Activated T-helper 1 cell treated with anti-CD3 and anti-CD28 coated beads, Interleukin-12 subunit alpha, Interleukin-12 subunit beta, Interleukin-2, Interleukin-4 antibody, amounts not matched to agents 30 ng/mL and 10 ng/mL and 1 ng/mL, durations not matched to agents 14 hours and 24 hours and 36 hours (primary cell): Measurements from ENCODE around the gene A1CF. TPM values are rescaled to one million over a fixed set of nuclear protein-coding genes. Genes with fewer than 3 reads are reported as not detected.

Experiments
- DNase-seq: peaks from one replicate; pipeline ENCODE4 v3.0.0; 2021; ENCODE audit warnings: low spot score
- H3K27ac Mint-ChIP-seq: one replicate; pipeline ENCODE4 v1.8.0; 2021; ENCODE audit warnings: mild to moderate bottlenecking, mixed read lengths
- H3K27me3 Mint-ChIP-seq: one replicate; pipeline ENCODE4 v1.8.0; 2022; ENCODE audit warnings: mild to moderate bottlenecking, moderate library complexity, mixed read lengths; ENCODE audit not compliant: insufficient read depth
- H3K36me3 Mint-ChIP-seq: one replicate; pipeline ENCODE4 v1.8.0; 2021; ENCODE audit warnings: low read depth, mixed read lengths
- H3K4me1 Mint-ChIP-seq: one replicate; pipeline ENCODE4 v1.8.0; 2021; ENCODE audit warnings: low read depth, mixed read lengths
- H3K4me3 Mint-ChIP-seq: one replicate; pipeline ENCODE4 v1.8.0; 2021; ENCODE audit warnings: mild to moderate bottlenecking, moderate library complexity, mixed read lengths
- H3K9me3 Mint-ChIP-seq: one replicate; pipeline ENCODE4 v1.8.0; 2021; ENCODE audit warnings: mixed read lengths
- intact Hi-C: fragments of 100-400 bp; cut with micrococcal nuclease; formaldehyde crosslinking; loops from one replicate; pipeline ENCODE4 v1.15.1; 2024
- total RNA-seq: library from RNA; stranded (reverse); gene quantifications from 2 replicates; pipeline ENCODE4 v1.2.3, GENCODE V29; 2022

The A1CF gene
- total RNA-seq, 1 donor from 2014 or later = not detected

- H3K36me3 Mint-ChIP-seq = no peaks in the 10 kb centered on the region
- no peak overlapping the region for H3K4me3 Mint-ChIP-seq
- DNase-seq = no peak
- intact Hi-C loops = no loop called here
- H3K27me3 Mint-ChIP-seq = no peaks in the 10 kb centered on the region
- H3K4me1 Mint-ChIP-seq = no peaks in the 10 kb centered on the region
- H3K9me3 Mint-ChIP-seq = no peaks in the 10 kb centered on the region
- H3K27ac Mint-ChIP-seq = no peak overlapping the region
These were observed 30.4 kb downstream of the A1CF start for GRCh38 chr10:50855015-50855414.

GRCh38 chr10:50853557-50853956 lies 31.9 kb downstream of the A1CF start:
- Mint-ChIP-seq H3K27me3 (peaks cover 4% of the 10 kb centered on the region), H3K27ac (no peak overlapping the region), H3K36me3 (no peaks in the 10 kb centered on the region), H3K9me3 (no peaks in the 10 kb centered on the region), H3K4me3 (no peak overlapping the region), H3K4me1 (no peaks in the 10 kb centered on the region)
- intact Hi-C loops = no loop called here
- no peak for DNase-seq

- Mint-ChIP-seq H3K27me3 (peaks cover 5% of the 10 kb centered on the region), H3K4me3 (no peak overlapping the region), H3K36me3 (no peaks in the 10 kb centered on the region), H3K4me1 (no peaks in the 10 kb centered on the region), H3K9me3 (no peaks in the 10 kb centered on the region), H3K27ac (no peak overlapping the region)
- intact Hi-C loops = no loop called here
- DNase-seq = no peak
These were observed 33.3 kb downstream of the A1CF start for GRCh38 chr10:50851884-50852671.

- no peak for DNase-seq
- no peaks in the 10 kb centered on the region for H3K4me1 Mint-ChIP-seq
These were observed 34.7 kb downstream of the A1CF start for GRCh38 chr10:50850578-50851230.

GRCh38 chr10:50846753-50847152 lies 38.7 kb downstream of the A1CF start:
- no peaks in the 10 kb centered on the region for H3K4me1 Mint-ChIP-seq
- H3K4me3 Mint-ChIP-seq = no peak overlapping the region
- H3K9me3 Mint-ChIP-seq = no peaks in the 10 kb centered on the region
- intact Hi-C loops = no loop called here
- no peak for DNase-seq
- no peaks in the 10 kb centered on the region for H3K36me3 Mint-ChIP-seq
- H3K27ac Mint-ChIP-seq = no peak overlapping the region
- peaks cover 9% of the 10 kb centered on the region for H3K27me3 Mint-ChIP-seq

More at GRCh38 chr10:50850578-50851230, 34.7 kb downstream of the A1CF start:
- Mint-ChIP-seq H3K27ac (no peak overlapping the region), H3K4me3 (no peak overlapping the region), H3K36me3 (no peaks in the 10 kb centered on the region), H3K9me3 (no peaks in the 10 kb centered on the region), H3K27me3 (peaks cover 5% of the 10 kb centered on the region)
- intact Hi-C loops = no loop called here

- H3K4me1 Mint-ChIP-seq = no peaks in the 10 kb centered on the region
- H3K4me3 Mint-ChIP-seq = no peak overlapping the region
- no peak overlapping the region for H3K27ac Mint-ChIP-seq
- no peaks in the 10 kb centered on the region for H3K9me3 Mint-ChIP-seq
- intact Hi-C loops = no loop called here
- peaks cover 2% of the 10 kb centered on the region for H3K27me3 Mint-ChIP-seq
- DNase-seq = no peak
- no peaks in the 10 kb centered on the region for H3K36me3 Mint-ChIP-seq
These were observed 48.3 kb downstream of the A1CF start for GRCh38 chr10:50837095-50837494.

GRCh38 chr10:50832171-50832751 lies 53.2 kb downstream of the A1CF start:
- intact Hi-C loops = no loop called here
- DNase-seq = no peak
- Mint-ChIP-seq H3K36me3 (no peaks in the 10 kb centered on the region), H3K27me3 (peaks cover 5% of the 10 kb centered on the region), H3K9me3 (no peaks in the 10 kb centered on the region), H3K27ac (no peak overlapping the region), H3K4me3 (no peak overlapping the region), H3K4me1 (no peaks in the 10 kb centered on the region)

- Mint-ChIP-seq H3K27me3 (peaks cover 5% of the 10 kb centered on the region), H3K9me3 (no peaks in the 10 kb centered on the region), H3K4me1 (no peaks in the 10 kb centered on the region), H3K27ac (no peak overlapping the region), H3K4me3 (no peak overlapping the region), H3K36me3 (no peaks in the 10 kb centered on the region)
- no peak for DNase-seq
- intact Hi-C loops = no loop called here
These were observed 55.4 kb downstream of the A1CF start for GRCh38 chr10:50830066-50830465.

GRCh38 chr10:50824782-50825181 lies 60.6 kb downstream of the A1CF start:
- Mint-ChIP-seq H3K4me3 (no peak overlapping the region), H3K4me1 (no peaks in the 10 kb centered on the region), H3K9me3 (no peaks in the 10 kb centered on the region), H3K36me3 (no peaks in the 10 kb centered on the region), H3K27ac (no peak overlapping the region), H3K27me3 (no peaks in the 10 kb centered on the region)
- no peak for DNase-seq
- intact Hi-C loops = no loop called here

GRCh38 chr10:50823789-50824188 lies 61.6 kb downstream of the A1CF start:
- H3K4me1 Mint-ChIP-seq = no peaks in the 10 kb centered on the region
- no peaks in the 10 kb centered on the region for H3K36me3 Mint-ChIP-seq

GRCh38 chr10:50809596-50809995 lies 75.8 kb downstream of the A1CF start:
- Mint-ChIP-seq H3K27ac (no peak overlapping the region), H3K4me3 (no peak overlapping the region), H3K4me1 (no peaks in the 10 kb centered on the region), H3K27me3 (peaks cover 10% of the 10 kb centered on the region), H3K36me3 (no peaks in the 10 kb centered on the region), H3K9me3 (no peaks in the 10 kb centered on the region)
- DNase-seq = no peak
- intact Hi-C loops = no loop called here

More at GRCh38 chr10:50823789-50824188, 61.6 kb downstream of the A1CF start:
- intact Hi-C loops = no loop called here
- Mint-ChIP-seq H3K9me3 (no peaks in the 10 kb centered on the region), H3K27me3 (no peaks in the 10 kb centered on the region), H3K4me3 (no peak overlapping the region), H3K27ac (no peak overlapping the region)
- DNase-seq = no peak

- H3K36me3 Mint-ChIP-seq = no peaks in the 10 kb centered on the region
- H3K4me3 Mint-ChIP-seq = no peak overlapping the region
- no peak for DNase-seq
- no peaks in the 10 kb centered on the region for H3K9me3 Mint-ChIP-seq
- intact Hi-C loops = no loop called here
- no peak overlapping the region for H3K27ac Mint-ChIP-seq
- H3K27me3 Mint-ChIP-seq = peaks cover 7% of the 10 kb centered on the region
- H3K4me1 Mint-ChIP-seq = no peaks in the 10 kb centered on the region
These were observed 77.3 kb downstream of the A1CF start for GRCh38 chr10:50807851-50808776.
